Caco-2 (cell line): ENCODE results near the gene AIG1. TPM values are rescaled to one million over a fixed set of nuclear protein-coding genes. Genes with fewer than 3 reads are reported as not detected.

ENCODE experiments used
- BruUV-seq: library from RNA; stranded (reverse); fragments of 400-500 nt; replicated peaks from 2 replicates; lab custom pipeline; 2021; lab: Mats Ljungman, UMichigan
- CTCF ChIA-PET: fragments of 300-600 bp; sonication (Branson Sonifier 250); formaldehyde crosslinking; loops from one replicate; lab custom pipeline; 2022; ENCODE audit warnings: antibody characterized with exemption; lab: Charles Lee
- POLR2A ChIA-PET: fragments of 300-600 bp; sonication (Branson Sonifier 250); formaldehyde crosslinking; loops from one replicate; lab custom pipeline; 2022; ENCODE audit warnings: antibody characterized with exemption; lab: Charles Lee
- DNase-seq, 2 experiments: peaks; one replicate each; pipeline versions ENCODE4 v3.0.0 to v3.0.0-alpha.2; 2020 to 2022
- H3K27me3 ChIP-seq: replicated peaks from 2 replicates; pipeline ENCODE4 v1.6.0; 2011; ENCODE audit warnings: low read length; ENCODE audit not compliant: control insufficient read depth, insufficient read depth
- H3K36me3 ChIP-seq: 2 replicates; pipeline ENCODE4 v1.5.1; 2011; ENCODE audit warnings: low read length; ENCODE audit not compliant: control insufficient read depth, insufficient read depth
- H3K4me1 ChIP-seq: fragments of 250-450 bp; sonication (Bioruptor Pico); 2 replicates; pipeline ENCODE4 v1.5.1; 2020; ENCODE audit warnings: mild to moderate bottlenecking
- H3K4me3 ChIP-seq: 2 replicates; pipeline ENCODE4 v1.5.1; 2011; ENCODE audit warnings: low read depth, mild to moderate bottlenecking, control low read depth, low read length
- H3K9me3 ChIP-seq: fragments of 250-450 bp; sonication (Bioruptor Pico); 2 replicates; pipeline ENCODE4 v1.5.1; 2020; ENCODE audit warnings: mild to moderate bottlenecking, moderate library complexity
- H3K27ac Mint-ChIP-seq: one replicate; pipeline ENCODE4 v1.8.0; 2022; ENCODE audit warnings: mixed read lengths; ENCODE audit not compliant: unreplicated experiment
- H3K27me3 Mint-ChIP-seq: one replicate; pipeline ENCODE4 v1.8.0; 2022; ENCODE audit warnings: mixed read lengths; ENCODE audit not compliant: insufficient read depth, unreplicated experiment
- H3K36me3 Mint-ChIP-seq: one replicate; pipeline ENCODE4 v1.8.0; 2022; ENCODE audit warnings: mild to moderate bottlenecking, mixed read lengths; ENCODE audit not compliant: insufficient read depth, unreplicated experiment
- H3K4me1 Mint-ChIP-seq: one replicate; pipeline ENCODE4 v1.8.0; 2022; ENCODE audit warnings: low read depth, mixed read lengths; ENCODE audit not compliant: unreplicated experiment
- H3K4me3 Mint-ChIP-seq: one replicate; pipeline ENCODE4 v1.8.0; 2022; ENCODE audit warnings: mild to moderate bottlenecking, moderate library complexity, mixed read lengths; ENCODE audit not compliant: unreplicated experiment
- H3K9me3 Mint-ChIP-seq: one replicate; pipeline ENCODE4 v1.8.0; 2022; ENCODE audit warnings: mixed read lengths; ENCODE audit not compliant: unreplicated experiment
- CTCF ChIP-seq, 2 experiments: fragments of 200-600 bp in 1 of 2; IDR thresholded peaks; 1 replicate in 1 of 2; 2 replicates in 1 of 2; pipeline versions ENCODE4 v1.5.1 to v1.8.0; 2011 to 2022; ENCODE audit warnings: antibody characterized with exemption in 1 of 2, control low read depth in 1 of 2, inconsistent platforms in 1 of 2, low read depth in 1 of 2, low read length in 1 of 2, mild to moderate bottlenecking in 1 of 2, moderate library complexity in 1 of 2; ENCODE audit not compliant: insufficient read depth in 1 of 2, severe bottlenecking in 1 of 2, unreplicated experiment in 1 of 2
- intact Hi-C: fragments of 100-400 bp; cut with micrococcal nuclease; formaldehyde crosslinking; loops from one replicate; pipeline ENCODE4 v1.10.0; 2022; ENCODE audit not compliant: unreplicated experiment
- total RNA-seq: library from RNA; stranded (reverse); gene quantifications from 2 replicates; pipeline ENCODE4 v1.2.3, GENCODE V29; 2022

The AIG1 gene
- total RNA-seq, 1 experiment from 2014 or later = 27.6 TPM

GRCh38 chr6:143053856-143054255, 6.8 kb upstream of the AIG1 start:
- H3K27ac Mint-ChIP-seq = no peak overlapping the region
- ChIA-PET POLR2A (no interaction called here), CTCF (no interaction called here)
- no peaks in the 10 kb centered on the region for H3K4me1 ChIP-seq
- no peak overlapping the region for H3K4me3 ChIP-seq
- intact Hi-C loops = loop anchor here (10.0 kb wide), 1 partner anchor 371 kb away; no protein-coding TSS in a partner anchor
- no TSS peak for BruUV-seq
- H3K36me3 ChIP-seq = no peaks in the 10 kb centered on the region
- TF ChIP-seq CTCF (IDR thresholded peaks at IDR 0.05; ENCODE audit: insufficient read depth in 1 of 2, low read depth in 1 of 2, low read length in 1 of 2, severe bottlenecking in 1 of 2, unreplicated experiment in 1 of 2) = no peak
- no peaks in the 10 kb centered on the region for H3K9me3 Mint-ChIP-seq
- peaks cover 1% of the 10 kb centered on the region; the same call in 1 of the 2 replicates for H3K27me3 ChIP-seq
- no peaks in the 10 kb centered on the region for H3K27me3 Mint-ChIP-seq
- H3K9me3 ChIP-seq = no peaks in the 10 kb centered on the region
- no peak overlapping the region for H3K4me3 Mint-ChIP-seq
- DNase-seq = no peak
- no peaks in the 10 kb centered on the region for H3K36me3 Mint-ChIP-seq
- H3K4me1 Mint-ChIP-seq = no peaks in the 10 kb centered on the region

GRCh38 chr6:143054329-143054728, 6.4 kb upstream of the AIG1 start:
- Mint-ChIP-seq H3K27me3 (no peaks in the 10 kb centered on the region), H3K27ac (no peak overlapping the region), H3K9me3 (no peaks in the 10 kb centered on the region), H3K4me1 (no peaks in the 10 kb centered on the region), H3K4me3 (no peak overlapping the region), H3K36me3 (no peaks in the 10 kb centered on the region)
- CTCF ChIA-PET = no interaction called here
- no peak overlapping the region for H3K4me3 ChIP-seq
- TF ChIP-seq CTCF (IDR thresholded peaks at IDR 0.05; ENCODE audit: insufficient read depth in 1 of 2, low read depth in 1 of 2, low read length in 1 of 2, severe bottlenecking in 1 of 2, unreplicated experiment in 1 of 2) = no peak
- H3K4me1 ChIP-seq = no peaks in the 10 kb centered on the region; the same call in 1 of the 2 replicates
- intact Hi-C loops = loop anchor here (10.0 kb wide), 1 partner anchor 370 kb away; no protein-coding TSS in a partner anchor
- POLR2A ChIA-PET = no interaction called here
- no peaks in the 10 kb centered on the region for H3K36me3 ChIP-seq
- peaks cover 1% of the 10 kb centered on the region; the same call in 1 of the 2 replicates for H3K27me3 ChIP-seq
- no peak for DNase-seq
- BruUV-seq = no TSS peak
- H3K9me3 ChIP-seq = no peaks in the 10 kb centered on the region

- Mint-ChIP-seq H3K4me1 (no peaks in the 10 kb centered on the region), H3K27me3 (no peaks in the 10 kb centered on the region), H3K36me3 (peaks cover 3% of the 10 kb centered on the region), H3K4me3 (no peak overlapping the region), H3K9me3 (no peaks in the 10 kb centered on the region), H3K27ac (no peak overlapping the region)
- H3K4me1 ChIP-seq = no peaks in the 10 kb centered on the region; the same call in 1 of the 2 replicates
- H3K4me3 ChIP-seq = no peak overlapping the region
- no peak for TF ChIP-seq CTCF (IDR thresholded peaks at IDR 0.05; ENCODE audit: insufficient read depth in 1 of 2, low read depth in 1 of 2, low read length in 1 of 2, severe bottlenecking in 1 of 2, unreplicated experiment in 1 of 2)
- DNase-seq = no peak
- intact Hi-C loops = loop anchor here (10.0 kb wide), 1 partner anchor 370 kb away; no protein-coding TSS in a partner anchor
- no peaks in the 10 kb centered on the region for H3K9me3 ChIP-seq
- no peaks in the 10 kb centered on the region for H3K36me3 ChIP-seq
- POLR2A ChIA-PET = no interaction called here
- CTCF ChIA-PET = no interaction called here
- BruUV-seq = no TSS peak
- peaks cover 1% of the 10 kb centered on the region; the same call in 1 of the 2 replicates for H3K27me3 ChIP-seq
Measured at GRCh38 chr6:143055213-143055612, 5.5 kb upstream of the AIG1 start.
